Vagina (tissue), 2 donors: ENCODE results near the gene SLC35B4. TPM values are rescaled to one million over a fixed set of nuclear protein-coding genes. Genes with fewer than 3 reads are reported as not detected.

Experiments
- DNase-seq, 2 donors: peaks; one replicate each; pipeline ENCODE4 v3.0.0-alpha.2; 2017; ENCODE audit errors: extremely low spot score in 2 of 2
- H3K27ac ChIP-seq: fragments of 200-600 bp; sonication (generic); one replicate; pipeline ENCODE4 v1.5.1; 2019
- H3K27me3 ChIP-seq: fragments of 200-600 bp; sonication (generic); one replicate; pipeline ENCODE4 v1.5.1; 2019
- H3K36me3 ChIP-seq, 2 donors: fragments of 200-600 bp; sonication (generic); one replicate each; pipeline ENCODE4 v1.5.1; 2017 to 2019
- H3K4me1 ChIP-seq: fragments of 200-600 bp; sonication (generic); one replicate; pipeline ENCODE4 v1.5.1; 2019
- H3K4me3 ChIP-seq, 2 donors: fragments of 200-600 bp; sonication (generic); 1 replicate in 1 of 2; 2 replicates in 1 of 2; pipeline ENCODE4 v1.5.1; 2016 to 2019
- H3K9me3 ChIP-seq: fragments of 200-600 bp; sonication (generic); one replicate; pipeline ENCODE4 v1.5.1; 2019
- CTCF ChIP-seq, 3 experiments: fragments of 450-650 bp in 2 of 3; fragments of 200-600 bp in 1 of 3; sonication (generic) in 1 of 3; IDR thresholded peaks; one replicate each; pipeline ENCODE4 v1.5.1; 2017 to 2019; ENCODE audit warnings: antibody characterized with exemption in 3 of 3, mild to moderate bottlenecking in 2 of 3, moderate library complexity in 2 of 3
- POLR2A ChIP-seq, 2 donors: fragments of 450-650 bp; IDR thresholded peaks; one replicate each; pipeline ENCODE4 v1.6.1; 2017; ENCODE audit warnings: antibody characterized with exemption in 2 of 2, mild to moderate bottlenecking in 2 of 2, moderate library complexity in 2 of 2
- POLR2AphosphoS5 ChIP-seq, 2 donors: sonication (generic); formaldehyde crosslinking; IDR thresholded peaks; one replicate each; pipeline ENCODE4 v1.9.0; 2017; ENCODE audit warnings: antibody characterized with exemption in 2 of 2, mild to moderate bottlenecking in 2 of 2, low read depth in 1 of 2; ENCODE audit not compliant: insufficient read depth in 1 of 2
- intact Hi-C: fragments of 100-400 bp; cut with DNase I; formaldehyde crosslinking; loops from one replicate; pipeline ENCODE4 v1.15.1; 2023
- total RNA-seq: library from RNA; depleted of rRNA; stranded (reverse); fragments of >200 nt; gene quantifications from one replicate; pipeline ENCODE4 v1.2.3, GENCODE V29; 2016

Gene SLC35B4
- total RNA-seq, 1 donor from 2014 or later = 13.0 TPM

- peak in 1 of 3 experiments; percentile 14 for TF ChIP-seq CTCF (IDR thresholded peaks at IDR 0.05)
- no peak for TF ChIP-seq POLR2A (IDR thresholded peaks at IDR 0.05)
- TF ChIP-seq POLR2AphosphoS5 (IDR thresholded peaks at IDR 0.05; ENCODE audit: insufficient read depth in 1 of 2, low read depth in 1 of 2) = no peak
- H3K36me3 ChIP-seq = no peaks in the 10 kb centered on the region
- no peaks in the 10 kb centered on the region for H3K4me1 ChIP-seq
- no peak overlapping the region for H3K27ac ChIP-seq
- no peaks in the 10 kb centered on the region for H3K9me3 ChIP-seq
- intact Hi-C loops = no loop called here
- no peak overlapping the region for H3K4me3 ChIP-seq
- H3K27me3 ChIP-seq = no peaks in the 10 kb centered on the region
- DNase-seq = no peak
These were observed 11.2 kb upstream of the SLC35B4 start for GRCh38 chr7:134327896-134328295.

DNA sequence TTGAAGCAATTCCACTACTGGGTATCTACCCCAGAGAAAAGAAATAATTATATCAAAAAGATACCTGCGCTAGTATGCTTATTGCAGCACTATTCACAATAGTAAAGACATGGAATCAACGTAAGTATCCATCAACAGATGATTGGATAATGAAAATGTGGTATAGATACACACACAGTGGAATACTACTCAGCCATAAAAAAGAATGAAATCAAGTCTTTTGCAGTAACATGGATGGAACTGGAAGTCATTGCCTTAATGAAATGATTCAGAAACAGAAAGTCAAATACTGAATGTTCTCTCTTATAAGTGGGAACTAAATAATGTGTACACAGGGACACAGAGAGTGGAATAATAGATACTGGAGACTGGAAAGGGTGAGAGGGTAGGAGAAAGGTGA is 7.4 kb upstream of the SLC35B4 start:
- DNase-seq = no peak
- Histone ChIP-seq H3K36me3 (no peaks in the 10 kb centered on the region), H3K4me1 (no peaks in the 10 kb centered on the region), H3K4me3 (no peak overlapping the region), H3K27ac (no peak overlapping the region), H3K9me3 (no peaks in the 10 kb centered on the region), H3K27me3 (no peaks in the 10 kb centered on the region)
- TF ChIP-seq CTCF (IDR thresholded peaks at IDR 0.05) = no peak
- TF ChIP-seq POLR2AphosphoS5 (IDR thresholded peaks at IDR 0.05; ENCODE audit: insufficient read depth in 1 of 2, low read depth in 1 of 2) = no peak
- TF ChIP-seq POLR2A (IDR thresholded peaks at IDR 0.05) = no peak
- intact Hi-C loops = no loop called here

- no peak for DNase-seq
- no peak overlapping the region for H3K27ac ChIP-seq
- no peaks in the 10 kb centered on the region for H3K27me3 ChIP-seq
- H3K36me3 ChIP-seq = no peaks in the 10 kb centered on the region
- TF ChIP-seq CTCF (IDR thresholded peaks at IDR 0.05) = no peak
- no peak for TF ChIP-seq POLR2A (IDR thresholded peaks at IDR 0.05)
- no peak for TF ChIP-seq POLR2AphosphoS5 (IDR thresholded peaks at IDR 0.05; ENCODE audit: insufficient read depth in 1 of 2, low read depth in 1 of 2)
- no peak overlapping the region for H3K4me3 ChIP-seq
- intact Hi-C loops = no loop called here
- H3K9me3 ChIP-seq = no peaks in the 10 kb centered on the region
- H3K4me1 ChIP-seq = peaks cover 10% of the 10 kb centered on the region
These were observed 3.5 kb upstream of the SLC35B4 start for GRCh38 chr7:134320201-134320600.

DNA sequence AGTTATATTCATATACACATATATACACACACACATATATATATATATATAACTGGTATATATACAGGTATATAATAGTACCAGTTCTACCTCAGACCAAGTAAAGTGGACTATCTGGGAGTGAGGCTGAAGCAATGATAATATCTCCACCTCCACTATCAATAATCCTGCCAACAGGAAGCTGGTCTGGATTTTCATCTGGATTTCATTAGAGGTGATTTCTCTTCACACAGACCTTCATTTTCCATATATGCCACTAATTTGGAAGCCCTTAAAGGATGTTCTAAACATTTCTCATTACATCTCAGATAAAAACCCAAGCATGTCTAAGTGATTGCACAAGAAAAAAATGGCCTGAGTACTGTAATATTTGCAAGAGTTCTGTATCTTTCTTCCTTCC is 1.7 kb upstream of the SLC35B4 start:
- TF ChIP-seq POLR2A (IDR thresholded peaks at IDR 0.05) = no peak
- intact Hi-C loops = no loop called here
- DNase-seq = no peak
- Histone ChIP-seq H3K36me3 (no peaks in the 10 kb centered on the region), H3K27me3 (no peaks in the 10 kb centered on the region), H3K9me3 (no peaks in the 10 kb centered on the region), H3K4me3 (no peak overlapping the region), H3K27ac (no peak overlapping the region), H3K4me1 (peaks cover 10% of the 10 kb centered on the region)

DNA sequence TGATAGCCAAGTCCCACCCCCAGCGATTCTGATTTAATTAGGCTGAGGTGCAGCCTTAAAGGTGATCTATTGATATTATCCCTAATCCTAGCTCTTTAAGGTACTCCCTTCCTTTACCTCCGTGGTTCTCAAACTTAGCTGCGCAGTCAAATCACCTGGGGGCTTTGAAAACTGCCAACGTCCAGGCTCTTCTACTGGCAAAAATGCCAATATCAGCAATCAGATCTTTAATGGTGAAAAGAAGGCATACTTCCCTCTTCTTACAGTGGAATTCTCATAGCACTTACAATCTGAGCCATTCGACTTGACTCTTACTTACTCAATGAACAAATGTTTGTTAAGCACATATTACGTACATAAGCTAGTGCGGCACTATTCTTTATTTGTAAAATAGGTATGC is 704 bp upstream of the SLC35B4 start:
- Histone ChIP-seq H3K4me3 (peak overlapping the region; percentile 95), H3K27ac (no peak overlapping the region), H3K27me3 (no peaks in the 10 kb centered on the region), H3K9me3 (no peaks in the 10 kb centered on the region), H3K36me3 (no peaks in the 10 kb centered on the region), H3K4me1 (peaks cover 10% of the 10 kb centered on the region)
- intact Hi-C loops = no loop called here
- no peak for DNase-seq
- TF ChIP-seq POLR2A (IDR thresholded peaks at IDR 0.05) = no peak
- TF ChIP-seq CTCF (IDR thresholded peaks at IDR 0.05) = no peak
- TF ChIP-seq POLR2AphosphoS5 (IDR thresholded peaks at IDR 0.05; ENCODE audit: insufficient read depth in 1 of 2, low read depth in 1 of 2) = no peak
